ENCODE data around the gene CIDEA. TPM values are rescaled to one million over a fixed set of nuclear protein-coding genes. Genes with fewer than 3 reads are reported as not detected.

Gene CIDEA
- total RNA-seq, 4 donors from 2014 or later = 3.0 TPM; not detected in 3

DNA sequence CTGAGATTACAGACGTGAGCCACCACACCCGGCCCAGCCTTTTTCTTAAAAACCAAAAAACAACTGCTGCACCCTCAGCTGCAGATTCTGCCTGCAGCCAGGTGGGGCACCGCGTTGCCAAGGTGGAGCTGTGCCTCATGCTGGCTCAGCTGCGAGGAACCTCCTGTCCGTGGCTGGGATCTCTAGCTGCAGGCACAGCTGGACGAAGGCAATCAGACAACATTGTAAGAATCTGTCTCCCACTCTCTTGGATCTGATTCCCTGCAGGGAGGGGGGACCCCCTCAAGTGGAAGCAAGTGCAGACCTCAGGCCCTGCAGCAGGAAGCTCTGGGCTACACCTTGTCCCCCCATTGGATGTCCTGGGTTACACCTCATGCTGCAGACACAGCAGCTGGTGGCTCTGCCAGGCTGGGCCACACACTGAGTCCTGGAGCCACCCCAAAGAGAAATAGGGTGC, 24.1 kb downstream of the CIDEA start:
- WGBS, 2 donors = 21% methylated on average over 7 of the region's 7 CpGs; no CpG with 5 or more reads in 1 of the 2 donors
- intact Hi-C loops (cut with DNase I) = no loop called here
- DNase-seq = no peak

DNA sequence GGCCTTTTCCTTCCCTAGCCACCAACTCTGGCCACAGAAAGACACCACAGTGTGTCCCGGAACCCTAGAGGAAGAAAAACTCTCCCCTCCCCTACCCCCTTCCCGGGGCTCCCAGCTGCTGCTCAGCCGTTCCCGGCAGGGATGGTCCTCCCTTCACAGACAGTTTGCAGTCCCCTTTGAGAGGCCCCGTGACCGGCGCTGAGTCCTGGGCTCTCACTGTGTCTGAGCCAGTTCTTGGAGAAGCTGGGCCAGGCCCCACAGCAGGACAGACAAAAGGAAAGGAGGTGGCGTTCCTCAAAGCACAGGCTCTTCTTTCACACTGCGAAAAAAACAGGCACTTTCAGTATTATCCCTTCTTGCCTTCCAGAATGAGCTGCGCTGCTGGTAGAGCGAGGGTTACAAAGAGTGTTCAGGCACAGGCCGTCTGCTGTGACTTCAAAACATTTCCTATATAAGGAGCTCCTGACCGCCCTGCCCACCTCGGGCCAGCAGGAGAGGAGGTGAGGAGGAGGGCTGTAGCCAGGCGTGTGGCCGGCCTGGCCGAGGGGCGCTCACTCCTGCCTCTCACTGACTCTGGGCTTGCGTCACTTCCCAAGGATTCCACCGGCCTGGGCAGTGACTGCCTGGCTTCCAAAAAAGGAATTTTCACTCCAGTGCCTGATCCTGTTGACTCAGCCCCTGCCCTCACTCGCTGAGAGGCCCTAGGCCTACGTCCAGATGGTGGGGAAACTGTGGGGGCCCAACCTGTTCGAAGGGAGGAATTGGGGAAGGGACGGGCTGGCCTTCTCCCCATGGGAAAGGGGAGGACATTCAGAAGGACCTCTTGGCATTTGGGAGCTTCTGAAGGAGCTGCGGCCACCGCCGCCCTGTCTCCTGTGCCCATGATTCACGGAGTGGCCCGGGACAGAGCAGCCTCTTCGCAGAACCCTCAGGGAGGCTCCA, 24.9 kb downstream of the CIDEA start:
- peak overlapping the region; percentile 4 to 60 (median 40) for H3K4me3 ChIP-seq
- intact Hi-C loops (cut with DNase I) = no loop called here
- WGBS, 2 donors = 25 to 77% methylated on average over 7 to 13 of the region's 30 CpGs

More for the DNA sequence above, 24.1 kb downstream of the CIDEA start:
- Histone ChIP-seq H3K27me3 (no peaks in the 10 kb centered on the region), H3K4me1 (peaks cover 6 to 40% (median 17%) of the 10 kb centered on the region in 3 donors), H3K4me3 (peak overlapping the region in 3 of 4 donors; percentile 39 to 60 (median 41)), H3K36me3 (no peaks in the 10 kb centered on the region), H3K9me3 (no peaks in the 10 kb centered on the region), H3K27ac (peak overlapping the region; percentile 82 to 97 (median 92))
- TF ChIP-seq, protein P1, sequence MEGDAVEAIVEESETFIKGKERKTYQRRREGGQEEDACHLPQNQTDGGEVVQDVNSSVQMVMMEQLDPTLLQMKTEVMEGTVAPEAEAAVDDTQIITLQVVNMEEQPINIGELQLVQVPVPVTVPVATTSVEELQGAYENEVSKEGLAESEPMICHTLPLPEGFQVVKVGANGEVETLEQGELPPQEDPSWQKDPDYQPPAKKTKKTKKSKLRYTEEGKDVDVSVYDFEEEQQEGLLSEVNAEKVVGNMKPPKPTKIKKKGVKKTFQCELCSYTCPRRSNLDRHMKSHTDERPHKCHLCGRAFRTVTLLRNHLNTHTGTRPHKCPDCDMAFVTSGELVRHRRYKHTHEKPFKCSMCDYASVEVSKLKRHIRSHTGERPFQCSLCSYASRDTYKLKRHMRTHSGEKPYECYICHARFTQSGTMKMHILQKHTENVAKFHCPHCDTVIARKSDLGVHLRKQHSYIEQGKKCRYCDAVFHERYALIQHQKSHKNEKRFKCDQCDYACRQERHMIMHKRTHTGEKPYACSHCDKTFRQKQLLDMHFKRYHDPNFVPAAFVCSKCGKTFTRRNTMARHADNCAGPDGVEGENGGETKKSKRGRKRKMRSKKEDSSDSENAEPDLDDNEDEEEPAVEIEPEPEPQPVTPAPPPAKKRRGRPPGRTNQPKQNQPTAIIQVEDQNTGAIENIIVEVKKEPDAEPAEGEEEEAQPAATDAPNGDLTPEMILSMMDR (IDR thresholded peaks at IDR 0.05) = peak in 1 of 6 experiments; percentile 10
- no peak for TF ChIP-seq POLR2A (IDR thresholded peaks at IDR 0.05)

DNA sequence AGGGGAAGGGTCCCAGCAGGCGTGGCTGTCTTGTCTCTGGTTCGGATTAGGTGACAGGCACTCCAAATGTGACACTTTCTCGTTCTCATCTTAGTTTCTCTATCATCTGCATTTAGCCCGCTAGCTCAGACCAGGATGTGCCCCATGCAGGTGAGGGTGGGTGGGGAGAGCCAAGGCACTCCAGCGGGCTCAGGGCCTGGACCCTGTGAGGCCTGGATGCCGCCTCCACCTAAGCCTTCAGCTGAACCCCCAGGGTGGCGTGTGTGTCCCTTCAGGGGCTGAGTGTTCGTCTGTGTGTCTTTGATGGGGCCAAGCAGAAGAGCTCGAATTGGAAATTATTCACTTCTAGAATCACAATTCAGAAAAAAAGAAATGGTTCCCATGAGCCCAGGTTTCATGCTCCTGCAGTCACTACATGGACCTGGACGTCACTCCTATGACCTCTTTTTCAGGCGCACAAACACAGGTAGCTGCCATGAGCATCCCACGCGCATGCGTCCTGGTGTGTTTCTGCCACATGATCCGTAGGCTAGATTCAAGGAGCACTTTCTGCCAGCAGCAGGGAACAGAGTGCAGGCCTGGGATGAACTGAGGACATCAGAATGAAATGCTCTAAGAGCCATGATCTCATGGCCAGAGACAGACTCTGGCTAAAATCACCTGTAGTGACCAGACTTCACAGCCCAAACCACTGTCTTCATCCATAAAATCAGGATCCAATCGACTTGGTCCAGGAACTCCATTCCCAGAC, 25.8 kb downstream of the CIDEA start:
- peak overlapping the region; percentile 82 to 97 (median 92) for H3K27ac ChIP-seq
- H3K4me1 ChIP-seq = peaks cover 6 to 50% (median 17%) of the 10 kb centered on the region in 3 donors
- H3K27me3 ChIP-seq = no peaks in the 10 kb centered on the region
- intact Hi-C loops (cut with DNase I) = no loop called here
- no peak for DNase-seq
- TF ChIP-seq POLR2A (IDR thresholded peaks at IDR 0.05) = no peak
- TF ChIP-seq, protein P1 (IDR thresholded peaks at IDR 0.05) = no peak
- no peaks in the 10 kb centered on the region for H3K9me3 ChIP-seq
- H3K36me3 ChIP-seq = no peaks in the 10 kb centered on the region
- H3K4me3 ChIP-seq = peak overlapping the region; percentile 4 to 60 (median 40)
- 63 to 85% methylated on average over 8 to 12 of the region's 16 CpGs for WGBS, 2 donors

More for the DNA sequence above, 24.9 kb downstream of the CIDEA start:
- Histone ChIP-seq H3K9me3 (no peaks in the 10 kb centered on the region), H3K4me1 (peaks cover 6 to 44% (median 17%) of the 10 kb centered on the region in 3 donors), H3K36me3 (no peaks in the 10 kb centered on the region), H3K27ac (peak overlapping the region; percentile 82 to 97 (median 92)), H3K27me3 (no peaks in the 10 kb centered on the region)
- no peak for DNase-seq
- peak in 2 of 4 donors; percentile 56 to 72 for TF ChIP-seq POLR2A (IDR thresholded peaks at IDR 0.05)
- TF ChIP-seq, protein P1 (IDR thresholded peaks at IDR 0.05) = peak in 1 of 6 experiments; percentile 21

DNA sequence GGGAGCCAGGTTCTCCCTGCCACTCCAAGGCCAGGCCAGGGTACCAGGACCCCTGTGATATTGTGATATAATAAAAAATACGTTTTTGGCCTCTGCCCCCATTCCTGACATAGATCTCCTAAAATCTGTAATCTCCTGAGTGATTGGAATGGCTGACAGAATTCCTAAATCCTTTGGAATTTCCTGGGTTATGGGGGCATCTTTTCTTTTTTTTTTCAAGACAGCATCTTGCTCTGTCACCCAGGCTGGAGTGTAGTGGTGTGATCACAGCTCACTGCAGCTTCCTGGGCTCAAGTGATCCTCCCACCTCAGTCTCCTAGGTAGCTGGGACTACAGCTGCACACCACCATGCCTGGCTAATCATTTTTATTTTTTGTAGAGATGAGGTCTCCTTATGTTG, 27.7 kb downstream of the CIDEA start:
- peaks cover 0 to 1% (median 0%) of the 10 kb centered on the region in 4 donors for H3K27me3 ChIP-seq
- no peaks in the 10 kb centered on the region for H3K9me3 ChIP-seq
- no peak overlapping the region for H3K4me3 ChIP-seq
- peaks cover 6 to 51% (median 17%) of the 10 kb centered on the region in 3 donors for H3K4me1 ChIP-seq
- intact Hi-C loops (cut with DNase I) = no loop called here
- TF ChIP-seq, protein P1 (IDR thresholded peaks at IDR 0.05) = no peak
- TF ChIP-seq POLR2A (IDR thresholded peaks at IDR 0.05) = no peak
- no peak for DNase-seq
- whole genome bisulfite sequencing, 2 donors = 33 to 42% methylated on average over 1 of the region's 1 CpG
- no peaks in the 10 kb centered on the region for H3K36me3 ChIP-seq
- peak overlapping the region in 2 of 4 donors; percentile 16 to 48 for H3K27ac ChIP-seq

Data from esophagus squamous epithelium (tissue), 5 donors.